Regular cardiac myocyte (primary cell): ENCODE data around the gene TRAPPC6A. TPM values are rescaled to one million over a fixed set of nuclear protein-coding genes. Genes with fewer than 3 reads are reported as not detected.

ENCODE experiments used
- total RNA-seq: library from RNA; depleted of rRNA; stranded (reverse); fragments of >200 nt; gene quantifications from 2 replicates; pipeline ENCODE4 v1.2.3, GENCODE V29; 2014

Gene TRAPPC6A
- total RNA-seq = 5.0 and 10.4 TPM in 2 replicates

GRCh38 chr19:45177817-45178261 is at the start of gene TRAPPC6A:
Gene TRAPPC6A, minus strand, starts transcription at chr19:45178237. Its CDS starts 19 bp downstream, at chr19:45178218.

GRCh38 chr19:45178262-45179071 is 430 bp upstream of the TRAPPC6A start, which contains the start of gene BLOC1S3:
Gene BLOC1S3, plus strand, starts transcription at chr19:45178784. Its CDS starts 513 bp downstream, at chr19:45179297.

GRCh38 chr19:45160870-45161737 is 16.9 kb downstream of the TRAPPC6A start, which contains the start of gene NKPD1:
Gene NKPD1, minus strand, starts transcription at chr19:45160982. Its CDS starts 832 bp downstream, at chr19:45160150.

Other genes with a start within 250 kb of the TRAPPC6A start
- not detected in 2 replicates for gene APOC4, start 236.0 kb downstream of the TRAPPC6A start, total RNA-seq
- not detected in 2 replicates for gene APOC2, start 232.2 kb downstream of the TRAPPC6A start, total RNA-seq
- gene CLPTM1, start 222.9 kb downstream of the TRAPPC6A start, total RNA-seq = 37.4 and 40.3 TPM in 2 replicates
- gene RELB, start 176.8 kb downstream of the TRAPPC6A start, total RNA-seq = 5.0 and 11.0 TPM in 2 replicates
- 9.9 and 11.9 TPM in 2 replicates for gene CLASRP, start 139.2 kb downstream of the TRAPPC6A start, total RNA-seq
- gene ZNF296, start 101.8 kb downstream of the TRAPPC6A start, total RNA-seq = under 0.01 TPM in 1 of 2 replicates, not detected in the other
- 23.1 and 28.0 TPM in 2 replicates for gene GEMIN7, start 99.0 kb downstream of the TRAPPC6A start, total RNA-seq
- gene PPP1R37, start 85.1 kb downstream of the TRAPPC6A start, total RNA-seq = 29.7 and 49.9 TPM in 2 replicates
- gene NKPD1, start 17.3 kb downstream of the TRAPPC6A start, total RNA-seq = under 0.01 and 0.56 TPM in 2 replicates
- gene BLOC1S3, start 547 bp upstream of the TRAPPC6A start, total RNA-seq = 3.8 and 4.5 TPM in 2 replicates
- 0.28 TPM in 1 of 2 replicates, not detected in the other for gene EXOC3L2, start 67.2 kb upstream of the TRAPPC6A start, total RNA-seq
- gene MARK4, start 73.0 kb upstream of the TRAPPC6A start, total RNA-seq = 8.8 and 9.6 TPM in 2 replicates
- under 0.01 TPM in 1 of 2 replicates, not detected in the other for gene CKM, start 144.6 kb upstream of the TRAPPC6A start, total RNA-seq
- under 0.01 and 0.19 TPM in 2 replicates for gene KLC3, start 162.5 kb upstream of the TRAPPC6A start, total RNA-seq
- gene ERCC2, start 192.3 kb upstream of the TRAPPC6A start, total RNA-seq = 28.5 and 50.2 TPM in 2 replicates
- 1.7 and 6.5 TPM in 2 replicates for gene PPP1R13L, start 226.8 kb upstream of the TRAPPC6A start, total RNA-seq
- 12.4 and 29.9 TPM in 2 replicates for gene POLR1G, start 228.4 kb upstream of the TRAPPC6A start, total RNA-seq
- gene ERCC1, start 245.7 kb upstream of the TRAPPC6A start, total RNA-seq = 78.6 and 164 TPM in 2 replicates